ENCODE data around the gene PIK3R2. TPM values are rescaled to one million over a fixed set of nuclear protein-coding genes. Genes with fewer than 3 reads are reported as not detected.
"Not testable (repeated sequence)": the region's sequence is repeated elsewhere in the genome, so short reads cannot be mapped to it uniquely, and the experiment has no call there.

The PIK3R2 gene
- 57.8 TPM for polyA plus RNA-seq (ENCODE audit: insufficient read length)

DNA sequence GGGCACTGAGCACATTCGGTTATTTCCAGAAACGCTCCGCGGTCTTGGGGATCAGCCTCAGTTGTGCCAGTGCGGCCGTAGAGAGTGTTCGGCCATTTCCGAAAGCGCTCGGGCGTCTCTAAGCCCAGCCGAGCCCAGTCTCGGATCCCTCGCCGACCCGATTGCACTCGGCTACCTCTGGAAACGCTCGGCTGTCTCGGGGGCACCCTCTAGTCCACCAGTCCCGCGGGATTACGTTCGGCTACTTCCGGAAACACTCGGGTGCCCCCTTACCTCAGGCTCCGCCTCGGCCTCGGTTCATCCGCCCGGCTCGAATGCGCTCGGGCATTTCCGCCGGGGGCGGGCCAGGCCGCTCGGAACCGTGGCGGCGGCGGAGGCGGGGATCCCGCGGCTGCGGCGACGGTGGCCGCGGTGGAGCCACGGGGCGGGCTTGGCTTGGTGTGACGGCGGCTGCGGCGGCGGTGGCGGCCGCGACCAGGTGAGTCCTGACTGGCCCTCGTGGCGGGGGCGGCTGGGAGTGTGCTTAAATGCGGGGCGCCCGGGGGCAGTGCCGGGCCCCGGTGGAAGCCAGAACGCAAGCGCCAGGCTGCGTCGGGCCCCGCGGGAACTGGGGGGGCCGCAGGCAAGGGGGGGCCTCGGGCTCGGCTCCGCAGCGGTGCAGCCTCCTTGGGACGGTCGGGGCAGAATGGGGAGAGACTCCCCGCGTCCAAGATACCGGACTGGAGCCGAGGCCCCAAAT lies at the start of gene PIK3R2:
PIK3R2 (plus strand) TSS at position 347 of the 739 bp plus-strand sequence. CDS start 2,717 bp downstream, outside the sequence.
- peak; percentile 95 for DNase-seq (ENCODE audit: low read depth)

DNA sequence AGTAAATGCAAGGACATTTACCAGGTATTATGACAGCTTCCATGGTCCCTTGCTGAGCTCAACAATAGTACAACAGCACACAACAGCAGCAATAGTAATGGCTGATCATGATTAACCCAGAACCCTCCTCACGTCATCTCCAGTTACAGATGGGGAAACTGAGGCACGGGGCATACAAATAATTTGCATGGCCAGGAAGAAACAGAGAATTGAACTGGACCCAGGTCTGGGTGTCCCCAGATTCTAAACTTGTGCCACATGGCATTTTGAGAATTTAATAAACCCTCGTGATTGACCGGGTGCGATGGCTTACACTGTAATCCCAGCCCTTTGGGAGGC lies 48.2 kb upstream of the PIK3R2 start:
- DNase-seq (ENCODE audit: low read depth): no peak

DNA sequence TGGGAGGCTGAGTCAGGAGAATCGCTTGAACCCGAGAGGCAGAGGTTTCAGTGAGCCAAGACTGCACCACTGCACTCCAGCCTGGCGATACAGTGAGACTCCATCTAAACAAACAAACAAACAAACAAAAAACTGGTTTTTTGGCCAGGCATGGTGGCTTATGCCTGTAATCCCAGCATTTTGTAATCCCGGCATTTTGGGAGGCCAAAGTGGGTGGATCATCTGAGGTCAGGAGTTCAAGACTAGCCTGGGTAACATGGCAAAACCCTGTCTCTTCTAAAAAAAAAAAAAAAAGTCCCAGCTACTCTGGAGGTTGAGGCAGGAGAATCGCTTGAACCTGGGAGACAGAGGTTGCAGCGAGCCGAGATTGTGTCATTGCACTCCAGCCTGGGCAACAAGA lies 47.7 kb upstream of the PIK3R2 start:
- not testable (repeated sequence) for DNase-seq (ENCODE audit: low read depth)

DNA sequence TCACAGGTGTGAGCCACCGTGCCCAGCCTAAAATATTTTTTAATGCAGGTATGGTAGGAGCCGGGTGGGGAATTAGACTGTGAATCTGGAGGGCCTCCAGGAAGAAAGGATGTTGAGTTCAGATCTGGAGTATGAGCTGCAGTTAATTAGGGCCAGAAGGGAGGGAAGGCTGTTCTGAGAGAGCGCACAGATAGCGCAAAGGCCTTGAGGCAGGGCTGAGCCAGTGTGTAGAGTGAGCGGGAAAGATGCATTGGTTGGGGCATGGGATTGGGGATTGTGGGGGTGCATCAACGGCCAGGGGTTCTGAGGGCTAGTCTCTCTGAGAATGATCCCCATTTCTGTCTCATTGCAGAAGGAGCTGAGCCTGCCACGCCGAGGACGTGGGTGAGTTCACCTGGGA lies 45.7 kb upstream of the PIK3R2 start:
- no peak for DNase-seq (ENCODE audit: low read depth)

DNA sequence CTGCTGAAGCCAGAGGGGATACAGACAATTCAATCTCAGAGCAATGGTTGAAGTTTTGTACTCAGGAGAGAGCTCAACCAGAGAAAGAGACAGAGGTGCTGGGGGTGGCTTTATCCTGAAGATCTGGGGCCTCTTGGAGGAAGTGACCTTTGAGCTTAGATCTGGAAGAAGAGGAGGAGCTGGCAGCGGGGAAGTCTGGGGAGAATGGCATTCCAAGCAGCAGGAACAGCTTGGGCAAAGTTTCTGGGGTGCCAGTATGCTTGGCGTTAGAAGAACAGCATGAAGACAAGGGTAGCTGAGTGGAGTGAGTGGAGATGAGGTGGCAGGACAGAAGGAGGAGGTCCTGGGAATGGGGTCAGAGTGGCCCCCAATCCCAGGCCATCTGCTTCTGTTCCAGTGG lies 44.1 kb upstream of the PIK3R2 start:
- DNase-seq (ENCODE audit: low read depth): no peak

DNA sequence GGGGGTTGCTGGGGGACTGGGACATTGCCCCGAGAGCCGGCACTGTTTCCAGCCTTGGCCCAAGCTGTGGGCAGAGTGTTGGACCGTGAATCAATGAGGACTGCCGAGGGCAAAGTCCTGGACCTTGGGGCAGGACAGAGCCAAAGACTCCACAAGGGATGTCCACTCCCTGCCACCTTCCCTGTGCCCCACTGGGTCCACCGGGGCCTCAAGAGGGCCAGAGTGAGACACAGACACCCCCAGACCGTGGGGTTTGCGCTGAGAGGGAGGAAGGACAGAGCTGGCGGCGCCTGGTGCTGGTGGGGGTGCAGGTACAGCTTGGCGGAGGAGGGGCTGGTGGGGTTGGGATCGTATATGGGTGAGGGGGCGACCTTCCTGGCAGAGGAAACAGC lies 43.6 kb upstream of the PIK3R2 start:
- no peak for DNase-seq (ENCODE audit: low read depth)

DNA sequence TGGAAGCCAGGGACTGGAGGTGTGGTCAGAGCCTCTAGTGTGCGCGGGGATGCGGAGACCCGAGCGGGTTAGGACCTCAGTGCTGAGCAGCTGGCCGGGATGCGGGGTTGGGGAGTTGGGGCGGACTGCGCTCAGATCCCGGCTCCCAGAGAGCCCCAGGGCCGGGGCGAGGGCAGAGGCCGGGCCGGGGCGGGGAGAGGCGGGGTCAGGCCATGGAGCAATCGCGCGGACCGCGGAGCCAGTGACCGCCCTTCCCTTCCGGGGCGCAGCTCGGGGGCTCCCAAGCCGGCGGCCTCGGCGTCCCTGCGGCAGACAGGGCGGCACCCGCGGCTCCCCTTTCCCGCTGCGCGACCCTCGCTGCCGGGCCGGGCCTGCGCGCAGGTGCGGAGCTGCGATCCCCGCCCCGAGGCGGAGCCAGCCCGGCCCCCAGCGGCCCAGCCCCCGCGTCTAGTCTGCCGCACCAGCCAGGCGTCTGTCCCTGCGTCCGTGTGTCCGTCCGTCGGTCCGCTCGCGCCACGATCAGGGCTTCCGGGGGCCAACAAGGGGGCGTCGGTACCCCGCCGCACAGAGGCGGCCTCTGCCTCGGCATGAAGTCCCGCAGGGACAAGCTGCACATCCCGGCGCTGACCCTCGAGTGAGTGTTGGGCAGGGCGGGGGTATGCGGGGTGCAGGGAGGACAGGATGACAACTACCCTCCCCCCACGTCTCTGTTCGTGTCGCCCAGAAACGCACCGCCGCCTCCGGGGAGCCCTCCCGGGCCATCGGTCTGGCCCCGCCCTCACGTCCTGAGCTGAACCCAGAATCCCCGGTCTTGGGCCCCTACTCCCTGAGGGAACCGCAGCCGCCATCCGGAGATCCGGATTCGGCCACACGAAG lies 43.0 kb upstream of the PIK3R2 start:
- no peak for DNase-seq (ENCODE audit: low read depth)

DNA sequence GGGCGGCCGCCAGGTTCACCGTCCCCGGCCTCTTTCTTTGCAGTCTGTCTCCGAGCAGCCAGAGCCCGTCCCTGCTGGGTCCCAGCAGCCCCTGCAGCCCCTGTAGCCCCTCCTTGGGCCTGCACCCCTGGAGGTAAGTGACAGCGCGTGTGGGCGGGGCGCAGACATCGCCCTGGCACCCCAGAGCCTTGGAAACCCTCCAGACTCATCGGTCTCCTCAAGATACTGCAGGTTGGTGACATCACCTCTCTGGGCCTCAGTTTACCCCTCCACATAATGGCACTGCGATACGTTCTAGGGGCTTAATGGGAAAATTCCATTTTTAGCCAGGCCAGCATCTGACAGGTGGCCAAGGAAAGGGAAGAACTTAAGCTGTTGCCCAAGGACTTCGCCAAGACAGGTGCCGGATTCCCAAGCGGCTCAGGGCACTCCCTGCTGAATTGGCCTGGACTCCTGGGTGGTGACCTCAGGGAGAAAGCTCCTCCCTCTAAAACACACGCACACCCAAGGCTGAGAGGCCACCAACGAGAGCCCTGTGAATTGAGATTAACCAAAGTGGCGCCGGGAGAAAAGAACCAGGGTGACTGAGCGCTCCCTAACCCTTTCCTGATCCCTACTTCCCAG lies 42.2 kb upstream of the PIK3R2 start:
- DNase-seq (ENCODE audit: low read depth): no peak

DNA sequence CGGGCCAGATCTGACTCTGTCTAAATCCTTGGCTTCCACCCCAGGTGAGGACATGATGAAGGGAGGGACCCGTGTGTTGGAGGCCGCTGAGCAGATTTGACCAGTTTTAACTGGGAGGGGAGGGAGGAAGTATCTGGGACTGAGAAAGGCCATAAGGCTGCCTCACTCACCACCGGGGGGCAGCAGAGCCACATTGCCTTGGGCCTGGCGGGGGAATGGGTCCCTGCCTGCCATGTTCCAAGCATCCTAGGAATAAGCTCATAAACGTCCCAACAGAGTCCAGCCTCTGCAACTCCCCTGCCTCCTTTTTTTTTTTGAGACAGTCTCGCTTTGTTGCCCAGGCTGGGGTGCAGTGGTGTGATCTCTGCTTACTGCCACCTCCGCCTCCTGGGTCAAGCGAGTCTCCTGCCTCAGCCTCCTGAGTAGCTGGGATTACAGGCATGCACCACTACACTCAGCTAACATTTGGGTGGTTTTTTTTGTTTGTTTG lies 39.9 kb upstream of the PIK3R2 start:
- DNase-seq (ENCODE audit: low read depth): no peak

DNA sequence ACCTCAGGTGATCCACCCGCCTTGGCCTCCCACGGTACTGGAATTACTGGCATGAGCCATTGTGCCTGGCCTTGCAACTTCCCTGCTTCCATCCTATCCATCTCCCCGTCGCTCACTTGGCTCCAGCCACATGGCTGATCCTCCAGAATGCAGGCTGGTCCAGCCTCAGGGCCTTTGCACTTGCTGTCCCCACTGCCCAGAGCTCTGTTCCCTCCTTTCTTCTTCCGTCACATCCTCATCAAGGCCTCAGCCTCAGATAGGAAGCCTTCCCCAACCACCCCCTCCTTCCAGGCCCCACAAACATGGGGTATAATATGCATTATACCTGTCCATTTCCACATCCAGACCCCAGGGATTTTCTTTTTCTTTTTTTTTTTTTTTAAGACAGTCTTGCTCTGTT lies 39.1 kb upstream of the PIK3R2 start:
- DNase-seq (ENCODE audit: low read depth): no peak

DNA sequence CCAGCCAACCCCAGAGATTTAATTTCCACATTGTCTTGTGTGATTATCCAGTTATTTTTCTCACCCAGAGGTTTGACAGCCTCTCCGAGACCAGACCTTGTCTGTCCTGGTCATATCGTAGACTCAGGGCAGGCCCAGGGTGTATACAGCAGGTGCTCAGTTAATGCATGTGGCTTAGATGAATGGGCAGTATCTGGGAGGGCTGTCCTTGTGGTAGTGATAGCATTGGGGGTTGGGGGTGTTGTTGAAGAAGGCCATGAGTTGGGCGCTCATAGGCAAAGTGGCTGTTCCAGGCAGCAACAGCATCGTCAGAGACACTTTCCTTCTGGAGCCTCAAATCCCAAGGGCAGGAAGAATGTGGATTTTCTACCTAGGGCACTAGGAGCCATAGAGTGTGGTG lies 38.5 kb upstream of the PIK3R2 start:
- DNase-seq (ENCODE audit: low read depth): no peak

DNA sequence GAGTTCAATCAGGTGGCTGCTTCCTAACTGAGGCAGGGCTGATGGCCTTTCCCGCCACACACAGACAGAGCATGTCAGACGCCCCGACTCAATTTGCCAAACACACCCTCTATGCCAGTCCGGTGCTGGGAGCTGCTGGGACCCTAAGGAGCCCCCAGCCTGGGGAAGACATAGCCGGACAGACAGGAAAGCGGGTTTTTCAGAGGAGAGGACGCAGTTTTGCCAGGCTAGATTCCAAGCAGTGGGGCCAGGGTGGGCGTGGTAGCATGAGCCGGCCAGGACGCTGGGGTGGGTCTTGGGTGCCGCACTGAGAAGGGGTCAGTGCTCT lies 35.6 kb upstream of the PIK3R2 start:
- no peak for DNase-seq (ENCODE audit: low read depth)

DNA sequence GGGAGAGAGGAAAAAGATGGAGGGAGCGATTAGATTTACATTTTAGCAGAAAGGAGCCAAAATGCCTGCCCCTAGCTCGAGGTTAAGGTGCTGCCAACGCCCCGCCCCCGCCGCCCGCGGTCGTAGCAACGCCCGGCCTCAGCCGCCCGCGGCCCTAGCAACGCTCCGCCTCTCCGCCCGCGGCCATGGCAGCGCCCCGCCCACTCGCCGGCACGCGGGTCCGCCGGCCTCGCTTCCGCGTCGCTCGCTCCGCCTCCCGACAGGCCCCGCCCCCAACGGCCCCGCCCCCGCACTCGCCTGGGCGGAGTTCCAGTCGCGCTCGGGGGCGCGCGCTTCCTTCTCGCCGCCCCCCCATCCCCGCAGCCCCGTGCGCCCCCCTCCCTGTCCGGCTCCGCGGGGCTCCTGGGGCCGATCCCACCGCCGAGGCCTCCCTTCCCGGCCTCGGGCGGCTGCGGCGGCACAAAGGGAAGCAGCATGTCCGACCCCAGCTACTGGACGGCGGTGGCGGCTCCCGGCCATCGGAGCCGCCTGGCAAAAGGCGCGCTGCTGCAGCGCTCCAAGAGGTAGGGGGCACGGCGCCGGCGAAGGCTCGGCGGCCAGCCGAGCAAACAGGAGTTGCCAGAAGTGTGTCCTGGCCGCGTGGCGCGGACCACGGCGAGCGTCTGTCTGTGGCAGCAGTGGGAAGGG lies 35.1 kb upstream of the PIK3R2 start:
- no peak for DNase-seq (ENCODE audit: low read depth)

DNA sequence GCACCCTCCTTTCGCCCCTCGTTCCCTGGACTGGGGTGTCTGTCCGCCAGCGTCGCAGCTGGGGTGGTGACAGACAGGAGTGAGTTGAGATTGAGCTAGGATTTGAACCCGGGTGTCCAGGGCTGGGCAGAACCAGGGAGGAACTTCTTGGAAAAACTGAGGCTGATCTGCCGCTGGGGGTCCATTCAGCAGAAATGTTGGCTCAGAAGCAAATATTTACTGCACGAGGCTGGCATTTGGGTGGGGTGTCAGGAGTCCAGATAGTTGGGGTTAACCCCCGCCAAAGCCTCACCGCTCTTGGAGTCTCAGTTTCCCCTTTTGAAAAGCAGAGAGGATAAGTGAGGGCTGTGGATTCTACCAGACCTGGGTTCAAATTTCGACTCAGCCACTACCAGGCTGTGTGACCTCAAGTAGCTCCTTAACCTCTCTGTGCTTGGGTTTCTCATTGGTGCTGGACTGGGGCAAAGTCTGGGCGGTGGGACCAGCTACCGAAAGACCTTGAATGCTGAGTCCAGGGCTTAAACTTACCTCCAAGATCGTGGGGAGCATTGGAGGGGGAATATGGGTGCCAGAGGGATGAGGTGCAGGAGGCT lies 34.4 kb upstream of the PIK3R2 start:
- no peak for DNase-seq (ENCODE audit: low read depth)

DNA sequence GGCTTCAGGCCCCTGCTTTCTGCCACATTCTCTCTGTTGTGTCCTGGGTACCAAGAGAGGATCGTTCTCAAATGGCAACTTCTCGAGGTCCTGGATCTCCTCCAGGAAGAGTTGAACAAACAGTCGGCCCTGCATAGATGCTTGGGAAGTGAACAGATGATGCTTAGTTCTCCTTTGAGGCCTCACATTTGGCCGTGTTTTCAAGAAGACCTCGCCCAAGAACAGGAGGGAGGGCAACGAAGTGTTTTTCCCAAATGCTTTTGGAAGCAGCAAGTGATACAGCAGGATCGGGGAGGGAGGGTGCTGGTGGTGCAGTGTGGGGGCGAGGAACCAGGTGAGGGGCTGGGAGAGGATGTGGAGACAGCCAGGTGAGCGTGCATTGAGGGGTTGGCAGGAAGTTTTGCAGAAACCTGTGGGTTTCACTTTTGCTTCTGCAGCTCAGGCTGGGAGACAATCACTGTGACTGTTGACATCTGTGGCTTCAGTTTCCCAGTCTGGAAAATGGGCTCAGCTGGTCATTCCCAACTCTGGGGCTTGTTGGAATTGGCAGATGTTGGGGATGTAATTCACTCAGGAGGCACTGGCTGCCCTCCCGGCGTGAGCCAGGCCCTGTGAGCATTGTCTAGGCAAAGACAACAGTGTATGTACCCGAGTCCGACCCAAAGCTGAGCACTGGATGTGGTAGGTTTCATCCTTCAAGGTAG lies 33.8 kb upstream of the PIK3R2 start:
- no peak for DNase-seq (ENCODE audit: low read depth)

DNA sequence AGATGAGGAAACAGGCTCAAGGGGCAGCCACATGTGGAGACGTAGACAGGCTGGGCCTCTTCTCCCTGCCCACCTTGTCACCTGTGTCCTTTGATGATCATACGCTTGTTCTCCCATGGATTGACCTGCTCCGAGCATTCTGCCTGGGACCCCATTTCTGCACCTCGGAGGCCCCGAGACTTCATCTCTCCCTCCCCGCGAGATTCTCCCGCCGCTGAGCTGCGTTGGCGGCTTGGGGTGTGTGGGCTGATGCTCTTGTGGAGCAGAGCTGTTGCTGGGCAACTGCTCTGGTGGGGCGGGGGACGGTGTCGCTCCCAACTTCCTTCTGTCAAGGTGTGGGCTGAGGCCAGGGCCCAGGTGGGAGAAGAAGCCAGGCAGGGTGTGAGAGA lies 33.3 kb upstream of the PIK3R2 start:
- DNase-seq (ENCODE audit: low read depth): no peak

DNA sequence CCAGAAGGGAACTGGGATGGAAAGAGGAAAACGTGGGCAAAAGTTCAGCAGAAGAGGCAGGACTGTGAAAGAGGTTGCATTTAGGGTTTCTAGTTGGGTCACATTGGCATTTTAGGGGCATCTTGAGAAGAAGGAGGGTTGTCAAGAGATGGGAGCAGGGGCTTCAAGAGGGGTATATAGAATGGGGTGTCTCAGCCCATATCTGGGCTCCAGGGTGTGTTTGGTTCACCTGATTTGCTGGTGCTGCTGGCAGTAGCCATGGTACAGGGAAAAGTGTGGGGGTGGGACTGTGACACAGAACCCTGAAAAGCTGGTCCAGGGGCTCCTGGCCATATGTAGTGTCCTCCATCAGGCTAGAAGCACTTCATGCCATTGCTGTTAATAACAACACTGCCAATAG lies 32.8 kb upstream of the PIK3R2 start:
- DNase-seq (ENCODE audit: low read depth): no peak

DNA sequence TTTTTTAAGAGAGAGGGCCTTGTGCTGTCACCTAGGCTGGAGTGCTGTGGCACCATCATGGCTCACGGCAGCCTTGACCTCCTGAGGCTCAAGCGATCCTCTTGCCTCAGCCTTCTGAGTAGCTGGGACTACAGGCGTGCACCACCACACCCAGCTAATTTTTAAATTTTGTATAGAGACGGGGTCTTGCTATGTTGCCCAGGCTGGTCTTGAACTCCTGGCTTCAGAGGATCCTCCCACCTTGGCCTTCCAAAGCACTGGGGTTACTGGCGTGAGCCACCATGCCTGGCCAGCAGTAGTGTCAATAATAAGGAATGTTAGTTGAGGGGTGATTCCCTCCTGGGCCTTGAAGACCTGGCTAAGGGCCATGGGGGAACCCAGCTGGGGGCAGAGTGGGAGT lies 31.8 kb upstream of the PIK3R2 start:
- no peak for DNase-seq (ENCODE audit: low read depth)

DNA sequence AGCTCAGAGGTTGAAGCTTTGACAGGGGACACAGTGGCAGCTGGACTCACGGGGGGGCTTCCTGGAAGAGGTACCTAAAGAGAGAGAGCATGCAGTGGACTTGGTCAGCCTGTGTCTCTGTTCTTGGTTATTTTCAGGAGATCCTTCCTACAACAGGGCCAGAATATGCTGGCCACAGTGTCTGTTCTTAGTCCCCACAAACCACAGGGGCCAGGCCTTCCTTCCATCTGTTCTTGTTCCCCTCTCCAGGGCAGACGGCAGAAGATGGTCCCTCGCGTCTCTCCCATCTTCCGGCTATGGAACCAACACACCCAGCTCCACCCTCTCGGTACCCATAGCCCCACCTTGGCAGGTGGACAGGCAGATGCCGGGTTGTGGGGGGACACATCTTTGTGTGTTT lies 30.5 kb upstream of the PIK3R2 start:
- DNase-seq (ENCODE audit: low read depth): no peak

DNA sequence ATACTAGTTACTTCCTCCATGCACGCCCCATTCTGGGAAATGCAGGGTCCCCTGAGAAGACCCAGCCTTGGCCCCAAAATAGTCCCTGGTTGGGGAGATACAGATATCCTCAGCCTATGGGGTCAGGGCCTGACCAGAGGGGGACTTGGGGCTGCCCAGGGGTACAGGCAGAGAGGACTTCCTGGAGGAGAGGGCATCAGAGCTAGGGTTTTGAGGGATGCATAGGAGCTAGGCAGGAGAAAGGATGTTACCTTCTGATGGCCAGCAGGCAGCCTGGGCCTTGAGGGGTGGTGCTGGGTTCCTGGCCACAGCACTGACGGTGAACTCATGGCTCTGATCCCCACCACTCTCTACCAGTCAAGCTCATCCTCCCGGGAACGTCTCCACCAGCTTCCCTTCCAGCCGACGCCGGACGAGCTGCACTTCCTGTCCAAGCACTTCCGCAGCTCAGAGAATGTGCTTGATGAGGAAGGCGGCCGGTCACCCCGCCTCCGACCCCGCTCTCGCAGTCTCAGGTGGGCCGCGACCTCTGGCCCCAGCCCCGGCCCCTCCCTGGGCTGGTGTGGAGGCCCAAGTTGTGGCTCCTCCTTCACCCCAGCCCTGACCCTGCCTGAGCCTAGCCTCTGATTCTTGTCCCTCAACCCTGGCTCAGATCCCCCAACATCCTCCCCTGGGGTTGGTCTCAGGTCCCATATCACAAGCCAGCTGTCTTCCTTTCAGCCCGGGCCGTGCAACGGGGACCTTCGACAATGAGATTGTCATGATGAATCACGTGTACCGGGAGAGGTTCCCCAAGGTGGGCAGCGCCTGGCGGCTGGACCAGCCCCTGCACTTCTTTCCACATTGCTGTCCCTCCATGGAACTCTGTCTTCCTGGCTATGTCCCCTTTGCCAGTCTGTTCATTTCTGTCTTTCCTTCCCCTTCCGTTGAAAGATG lies 29.8 kb upstream of the PIK3R2 start:
- no peak for DNase-seq (ENCODE audit: low read depth)
